Thyroid gland (tissue), 4 donors: ENCODE measurements around the gene DHRS1. TPM values are rescaled to one million over a fixed set of nuclear protein-coding genes. Genes with fewer than 3 reads are reported as not detected.

Source experiments
- DNase-seq, 2 donors: peaks; one replicate each; pipeline ENCODE4 v3.0.0-alpha.2; 2019
- H3K27ac ChIP-seq, 3 donors: fragments of 200-600 bp; sonication (generic); 1 replicate in 2 of 3; 2 replicates in 1 of 3; pipeline ENCODE4 v1.5.1; 2016 to 2019; ENCODE audit warnings: mild to moderate bottlenecking in 1 of 3, moderate library complexity in 1 of 3
- H3K27me3 ChIP-seq: fragments of 200-600 bp; sonication (generic); one replicate; pipeline ENCODE4 v1.5.1; 2019
- H3K36me3 ChIP-seq, 2 donors: fragments of 200-600 bp; sonication (generic); one replicate each; pipeline ENCODE4 v1.5.1; 2016 to 2019
- H3K4me1 ChIP-seq, 2 donors: fragments of 200-600 bp; sonication (generic); one replicate each; pipeline ENCODE4 v1.5.1; 2017 to 2019
- H3K4me3 ChIP-seq, 3 donors: fragments of 200-600 bp; sonication (generic); replicated peaks in 1 of 3; 1 replicate in 2 of 3; 2 replicates in 1 of 3; pipeline ENCODE4 v1.5.1; 2016; ENCODE audit warnings: mild to moderate bottlenecking in 1 of 3
- H3K9me3 ChIP-seq: fragments of 200-600 bp; sonication (generic); one replicate; pipeline ENCODE4 v1.5.1; 2017
- CTCF ChIP-seq, 6 experiments: fragments of 200-600 bp in 3 of 6; fragments of 450-650 bp in 3 of 6; sonication (generic) in 3 of 6; IDR thresholded peaks; one replicate each; pipeline ENCODE4 v1.5.1; 2016 to 2019; ENCODE audit warnings: antibody characterized with exemption in 6 of 6, mild to moderate bottlenecking in 2 of 6, inconsistent platforms in 1 of 6, moderate library complexity in 1 of 6
- POLR2A ChIP-seq, 2 donors: fragments of 450-650 bp; IDR thresholded peaks; one replicate each; pipeline ENCODE4 v1.6.1; 2017; ENCODE audit warnings: antibody characterized with exemption in 2 of 2, mild to moderate bottlenecking in 2 of 2, moderate library complexity in 1 of 2
- WGBS, 2 donors: methylation state at CpG; one replicate each; pipeline ENCODE4 v1.1.5; 2017; 5-methylcytosine and 5-hydroxymethylcytosine counted together
- intact Hi-C: fragments of 100-400 bp; cut with DNase I; formaldehyde crosslinking; loops from one replicate; pipeline ENCODE4 v1.15.1; 2023
- total RNA-seq, 4 donors: library from RNA; depleted of rRNA; stranded (reverse); fragments of >200 nt; gene quantifications; one replicate each; pipeline ENCODE4 v1.2.3, GENCODE V29; 2016

Gene DHRS1
- total RNA-seq, 4 donors from 2014 or later, result 35.2 to 59.3 (median 38.3) TPM

- Histone ChIP-seq H3K4me1 (no peaks in the 10 kb centered on the region), H3K27ac (no peak overlapping the region), H3K9me3 (no peaks in the 10 kb centered on the region), H3K36me3 (no peaks in the 10 kb centered on the region), H3K27me3 (no peaks in the 10 kb centered on the region), H3K4me3 (no peak overlapping the region)
- TF ChIP-seq POLR2A (IDR thresholded peaks at IDR 0.05) (no peak), CTCF (IDR thresholded peaks at IDR 0.05) (no peak)
- WGBS, 2 donors, result 78 to 81% methylated on average over 9 to 11 of the region's 11 CpGs
- no peak for DNase-seq
- intact Hi-C loops, result no loop called here
Observed at GRCh38 chr14:24252289-24253124, 47.1 kb downstream of the DHRS1 start.

- intact Hi-C loops, result no loop called here
- Histone ChIP-seq H3K9me3 (no peaks in the 10 kb centered on the region), H3K4me3 (no peak overlapping the region), H3K27me3 (no peaks in the 10 kb centered on the region), H3K4me1 (no peaks in the 10 kb centered on the region), H3K36me3 (no peaks in the 10 kb centered on the region), H3K27ac (no peak overlapping the region)
- DNase-seq, result no peak
- WGBS, 2 donors, result 73 to 90% methylated on average over 1 of the region's 1 CpG
- no peak for TF ChIP-seq CTCF (IDR thresholded peaks at IDR 0.05)
- TF ChIP-seq POLR2A (IDR thresholded peaks at IDR 0.05), result no peak
Observed at GRCh38 chr14:24251880-24252288, 47.7 kb downstream of the DHRS1 start.

GRCh38 chr14:24250354-24250753 is 49.2 kb downstream of the DHRS1 start:
- TF ChIP-seq CTCF (IDR thresholded peaks at IDR 0.05) (no peak), POLR2A (IDR thresholded peaks at IDR 0.05) (no peak)
- WGBS, 2 donors, result 62 to 72% methylated on average over 4 of the region's 4 CpGs
- no peaks in the 10 kb centered on the region for H3K27me3 ChIP-seq
- no peaks in the 10 kb centered on the region for H3K9me3 ChIP-seq
- no peaks in the 10 kb centered on the region for H3K36me3 ChIP-seq
- H3K27ac ChIP-seq, result no peak overlapping the region
- intact Hi-C loops, result no loop called here
- no peak overlapping the region for H3K4me3 ChIP-seq
- DNase-seq, result no peak
- no peaks in the 10 kb centered on the region for H3K4me1 ChIP-seq

- H3K27ac ChIP-seq, result no peak overlapping the region
- TF ChIP-seq CTCF (IDR thresholded peaks at IDR 0.05) (no peak), POLR2A (IDR thresholded peaks at IDR 0.05) (no peak)
- intact Hi-C loops, result no loop called here
Observed at GRCh38 chr14:24249230-24250021, 50.2 kb downstream of the DHRS1 start.

GRCh38 chr14:24247422-24247821 is 52.2 kb downstream of the DHRS1 start:
- TF ChIP-seq CTCF (IDR thresholded peaks at IDR 0.05), result no peak
- no peak for TF ChIP-seq POLR2A (IDR thresholded peaks at IDR 0.05)

More at GRCh38 chr14:24249230-24250021, 50.2 kb downstream of the DHRS1 start:
- no peak for DNase-seq
- no peaks in the 10 kb centered on the region for H3K9me3 ChIP-seq
- no peaks in the 10 kb centered on the region for H3K27me3 ChIP-seq
- WGBS, 2 donors, result 72 to 88% methylated on average over 9 to 10 of the region's 13 CpGs
- H3K36me3 ChIP-seq, result no peaks in the 10 kb centered on the region
- no peak overlapping the region for H3K4me3 ChIP-seq
- H3K4me1 ChIP-seq, result no peaks in the 10 kb centered on the region

More at GRCh38 chr14:24247422-24247821, 52.2 kb downstream of the DHRS1 start:
- WGBS, 2 donors, result 73 to 80% methylated on average over 7 of the region's 7 CpGs
- intact Hi-C loops, result no loop called here
- Histone ChIP-seq H3K27ac (no peak overlapping the region), H3K27me3 (no peaks in the 10 kb centered on the region), H3K9me3 (no peaks in the 10 kb centered on the region), H3K4me1 (peaks cover 5 to 7% of the 10 kb centered on the region in 2 donors), H3K36me3 (no peaks in the 10 kb centered on the region), H3K4me3 (no peak overlapping the region)
- no peak for DNase-seq
